ENCODE data around the gene LTN1.

Gene LTN1

DNA sequence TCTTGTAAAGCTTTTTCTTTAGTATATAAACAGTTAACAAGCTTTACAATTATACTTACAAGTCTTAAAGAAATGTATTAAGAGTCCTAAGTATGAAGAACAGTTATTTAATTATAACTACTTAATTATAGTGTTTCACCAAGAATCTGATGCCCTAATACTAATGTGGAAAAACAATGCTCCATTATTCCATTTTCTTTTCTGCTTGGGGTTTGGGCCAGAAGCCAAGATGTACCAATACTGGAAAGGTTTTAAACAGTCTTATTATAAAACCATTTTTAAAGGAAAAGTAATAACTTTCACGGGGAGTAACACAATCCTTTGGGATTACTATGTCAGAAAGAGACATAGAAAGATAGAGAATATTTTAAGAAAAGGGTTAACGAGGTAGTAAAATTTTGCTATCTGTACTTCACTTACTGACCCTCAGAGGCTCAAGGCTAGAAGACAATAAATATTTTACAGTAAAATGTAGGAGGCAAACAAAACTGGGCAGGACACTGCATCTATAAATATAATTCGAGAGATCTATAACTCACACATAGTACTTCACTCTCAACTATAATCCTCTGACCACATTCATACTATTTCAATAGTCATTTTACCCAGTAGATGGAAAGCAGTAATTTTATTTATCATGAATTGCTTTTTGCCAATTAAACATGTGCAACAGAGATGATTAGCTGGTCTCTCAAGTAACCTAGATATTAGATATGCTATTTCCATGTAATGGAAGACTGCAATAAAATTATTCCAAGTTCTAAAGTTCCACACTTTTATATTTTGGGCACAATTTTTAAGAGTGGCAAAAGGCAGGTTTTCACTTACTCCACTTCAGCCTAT is 63.9 kb downstream of the LTN1 start:
- DNase-seq (ENCODE audit: low read depth in 2 of 2), result no peak

DNA sequence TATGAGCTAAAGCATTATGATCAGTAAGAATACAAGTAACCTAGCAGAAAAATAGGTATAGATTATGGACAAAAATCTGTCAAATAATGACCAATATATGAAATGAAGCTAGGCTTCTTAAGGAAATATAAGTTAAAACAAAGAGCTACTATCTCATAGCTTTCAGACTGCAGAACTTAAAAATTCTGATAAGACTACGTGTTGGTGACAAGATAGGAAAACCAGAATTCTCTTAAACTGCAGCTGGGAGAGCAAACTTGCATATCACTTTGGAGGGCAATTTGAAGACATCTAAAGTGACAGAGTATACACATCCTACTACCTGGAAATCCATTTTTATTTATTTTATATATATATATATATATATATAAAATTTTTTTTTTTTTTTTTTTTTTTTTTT is 65.5 kb downstream of the LTN1 start:
- no peak for DNase-seq (ENCODE audit: low read depth in 2 of 2)

GRCh38 chr21:28923439-28923975 is 69.2 kb downstream of the LTN1 start:
- no peak for DNase-seq (ENCODE audit: low read depth in 2 of 2)

DNA sequence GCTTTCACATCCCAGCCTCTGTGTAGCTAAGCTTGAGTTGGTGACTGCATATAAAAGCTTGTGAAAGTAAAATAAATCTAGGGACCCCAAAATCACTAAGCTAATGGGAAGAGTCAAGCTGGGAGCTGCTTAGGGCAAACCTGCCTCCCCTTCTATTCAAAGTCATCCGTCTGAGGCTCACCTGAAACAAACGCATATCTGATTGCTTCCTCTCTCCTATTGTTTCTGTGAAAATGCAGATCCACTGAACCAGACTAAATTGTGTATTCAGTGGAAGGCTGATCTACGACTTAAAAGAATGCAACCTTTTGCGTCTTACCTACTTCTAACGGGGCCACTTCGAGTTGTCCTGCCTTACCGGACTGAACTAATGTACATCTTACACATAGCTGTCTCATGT is 70.3 kb downstream of the LTN1 start:
- DNase-seq (ENCODE audit: low read depth in 2 of 2), result no peak

DNA sequence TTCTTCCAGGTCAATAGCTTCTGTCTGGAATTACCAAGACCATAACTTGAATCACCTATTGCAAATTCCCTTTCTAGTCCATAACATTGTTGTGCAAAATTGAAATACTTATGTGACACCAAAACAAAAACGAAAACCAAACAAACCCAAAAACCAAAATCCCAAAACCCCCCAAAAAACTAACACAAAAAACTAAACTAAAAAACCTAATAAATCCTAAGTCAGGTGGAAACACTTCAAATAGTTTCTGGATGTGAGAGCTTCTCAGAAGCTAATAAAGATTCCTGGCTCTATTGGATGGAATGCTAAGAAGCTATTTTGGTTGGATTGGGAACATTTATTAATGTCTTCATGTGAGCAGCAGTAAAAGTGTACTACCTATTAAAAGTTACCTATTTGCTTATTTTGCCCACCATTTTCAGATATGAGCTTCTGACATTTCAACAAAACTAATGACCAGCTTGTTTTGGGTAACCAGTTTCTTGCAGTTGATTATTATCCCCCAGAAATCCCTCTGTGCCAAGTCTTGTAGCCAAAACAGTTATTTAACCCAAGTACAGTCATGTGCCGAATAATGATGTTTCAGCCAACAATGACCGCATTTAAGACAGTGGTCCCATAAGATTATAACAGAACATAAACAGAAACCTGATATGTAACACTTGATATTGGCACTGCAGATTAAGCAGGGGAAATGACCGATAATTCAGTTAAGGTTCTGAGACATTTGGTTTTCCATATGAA is 76.4 kb downstream of the LTN1 start:
- no peak for DNase-seq (ENCODE audit: low read depth in 2 of 2)

DNA sequence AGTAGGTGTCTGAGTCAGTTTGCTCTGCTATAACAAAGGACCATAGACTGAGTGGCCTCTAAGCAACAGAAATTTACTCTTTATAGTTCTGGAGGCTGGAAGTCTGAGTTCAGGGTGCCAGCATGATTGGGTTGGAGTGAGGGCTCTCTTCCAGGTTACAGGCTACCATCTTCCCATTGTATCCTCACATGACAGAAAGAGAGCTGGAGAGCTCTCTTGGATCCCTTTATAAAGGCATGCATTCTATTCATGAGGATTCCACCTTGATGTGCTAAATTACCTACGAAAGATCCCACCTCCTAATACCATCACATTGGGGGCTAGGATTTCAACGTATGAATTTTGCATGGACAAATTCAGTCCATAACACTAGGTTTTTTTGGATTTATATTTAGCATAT is 79.6 kb downstream of the LTN1 start:
- DNase-seq (ENCODE audit: low read depth in 2 of 2), result no peak

- DNase-seq (ENCODE audit: low read depth in 2 of 2), result no peak
Observed at GRCh38 chr21:28910280-28910887, 82.3 kb downstream of the LTN1 start.

DNA sequence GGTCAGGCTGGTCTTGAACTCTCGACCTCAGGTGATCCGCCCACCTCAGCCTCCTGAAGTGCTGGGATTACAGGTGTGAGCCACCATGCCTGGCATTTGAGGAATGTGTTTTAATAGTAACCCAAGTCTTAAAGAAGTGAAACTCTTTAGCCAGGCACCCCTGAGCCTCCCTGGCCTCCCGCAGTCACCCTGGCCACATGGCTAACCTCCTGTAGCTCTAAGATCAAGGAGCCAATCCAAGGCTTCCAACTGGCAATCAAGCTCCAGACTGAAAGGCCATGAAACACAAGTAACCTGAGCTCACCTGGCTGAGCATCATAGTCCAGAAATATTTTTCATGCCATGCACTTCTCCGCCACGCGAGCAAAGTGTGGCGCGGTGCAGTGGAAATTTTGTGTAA is 84.3 kb downstream of the LTN1 start:
- DNase-seq (ENCODE audit: low read depth in 2 of 2), result no peak

DNA sequence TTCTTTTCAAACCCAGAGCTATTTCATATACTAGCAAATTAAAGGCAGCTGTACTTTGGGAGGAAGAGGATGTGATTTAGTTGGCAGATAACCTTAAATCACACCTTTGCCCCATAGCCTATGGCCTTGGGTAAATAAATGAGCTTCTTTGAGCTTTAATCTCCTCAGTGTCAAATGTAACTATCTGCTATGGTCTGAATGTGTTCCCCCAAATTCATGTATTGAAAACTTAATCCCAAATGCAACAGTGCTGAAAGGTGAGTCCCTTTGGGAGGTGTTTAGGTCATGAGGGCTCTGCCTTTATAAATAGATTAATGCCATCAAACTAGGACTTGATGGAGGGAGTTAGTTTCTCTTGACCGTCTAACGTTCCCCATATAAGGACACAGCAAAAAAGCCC is 85.8 kb downstream of the LTN1 start:
- no peak for DNase-seq (ENCODE audit: low read depth in 2 of 2)

DNA sequence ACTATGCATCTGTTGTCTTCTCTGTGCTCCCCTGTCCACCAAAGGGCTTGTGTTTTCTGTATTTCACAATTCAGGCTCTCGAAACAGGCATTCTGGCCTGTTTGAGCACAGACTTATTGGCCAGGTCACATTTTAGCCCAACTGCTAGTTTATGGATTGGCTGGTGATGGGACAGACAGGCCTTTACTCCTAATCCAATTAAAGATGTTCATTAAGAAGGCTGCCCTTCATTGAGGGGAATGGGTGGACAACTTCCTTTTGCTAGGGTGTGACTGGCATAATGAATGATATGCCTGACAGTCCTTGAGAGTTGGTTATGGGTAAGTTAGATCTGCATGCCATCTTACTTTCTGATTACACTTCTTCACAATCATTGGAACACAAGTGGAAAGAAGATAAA is 86.4 kb downstream of the LTN1 start:
- DNase-seq (ENCODE audit: low read depth in 2 of 2), result no peak

DNA sequence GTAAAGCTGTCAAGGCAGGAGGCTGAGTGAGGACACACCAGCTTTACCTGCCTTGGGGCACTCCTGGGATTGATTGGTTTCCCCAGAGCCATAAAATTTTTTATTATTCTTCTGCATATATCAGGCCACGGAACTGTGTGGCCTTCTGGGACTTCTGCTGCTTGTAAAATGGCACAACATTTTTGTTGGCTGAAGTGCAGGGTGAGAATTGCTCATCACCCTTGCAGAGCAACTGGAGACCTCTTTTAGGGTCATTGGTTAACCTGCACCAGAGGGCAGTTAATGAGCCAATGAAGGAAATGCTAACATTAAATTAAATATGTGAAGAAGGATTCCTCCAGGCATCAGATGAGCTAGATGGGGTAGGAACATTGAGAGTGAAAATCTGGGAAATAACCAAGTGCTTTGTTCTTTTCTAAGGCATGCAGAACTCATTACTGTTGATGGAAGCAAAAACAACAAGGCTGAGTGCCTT is 87.7 kb downstream of the LTN1 start:
- DNase-seq (ENCODE audit: low read depth in 2 of 2), result no peak

DNA sequence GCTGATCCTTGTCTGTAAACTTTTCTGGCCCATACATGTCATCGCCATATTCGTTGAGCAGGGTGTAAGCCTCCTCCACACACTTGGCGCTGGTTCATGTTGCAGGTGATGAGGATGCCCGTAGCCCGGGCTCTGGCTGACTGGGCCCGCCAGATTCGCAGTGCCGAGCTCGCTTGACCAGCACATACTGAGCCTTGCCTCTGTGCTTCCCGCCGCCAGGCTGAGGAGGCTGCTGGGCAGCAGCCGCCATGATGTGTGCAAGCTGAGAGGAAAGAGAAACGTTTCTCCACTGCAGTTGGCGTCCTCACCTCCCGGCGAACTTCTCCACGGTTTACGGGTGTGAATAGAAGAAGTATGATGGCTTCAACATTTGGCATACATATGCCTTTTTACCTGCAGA is 89.2 kb downstream of the LTN1 start:
- DNase-seq (ENCODE audit: low read depth in 2 of 2), result no peak

- no peak for DNase-seq (ENCODE audit: low read depth in 2 of 2)
Observed at GRCh38 chr21:28900481-28900880, 92.2 kb downstream of the LTN1 start.

DNA sequence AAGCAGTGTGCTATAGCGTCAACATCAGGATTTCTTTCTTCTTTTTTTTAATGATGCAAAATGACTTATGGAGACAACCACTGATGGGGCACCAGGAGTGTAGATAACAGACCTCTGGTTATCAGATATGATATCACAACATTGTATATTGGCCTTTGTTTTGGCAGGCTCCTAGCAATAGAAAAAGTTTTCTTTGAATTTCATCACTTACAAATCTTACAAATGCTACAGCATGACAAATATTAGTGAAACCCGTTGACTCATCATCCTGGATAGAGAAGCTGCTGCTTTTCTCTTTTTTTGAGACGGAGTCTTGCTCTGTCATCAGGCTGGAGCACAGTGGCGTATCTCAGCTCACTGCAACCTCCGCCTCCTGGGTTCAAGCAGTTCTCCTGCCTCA is 92.9 kb downstream of the LTN1 start:
- DNase-seq (ENCODE audit: low read depth in 2 of 2), result peak; percentile 21 to 29

GRCh38 chr21:28899220-28899619 is 93.5 kb downstream of the LTN1 start:
- DNase-seq (ENCODE audit: low read depth in 2 of 2), result no peak

DNA sequence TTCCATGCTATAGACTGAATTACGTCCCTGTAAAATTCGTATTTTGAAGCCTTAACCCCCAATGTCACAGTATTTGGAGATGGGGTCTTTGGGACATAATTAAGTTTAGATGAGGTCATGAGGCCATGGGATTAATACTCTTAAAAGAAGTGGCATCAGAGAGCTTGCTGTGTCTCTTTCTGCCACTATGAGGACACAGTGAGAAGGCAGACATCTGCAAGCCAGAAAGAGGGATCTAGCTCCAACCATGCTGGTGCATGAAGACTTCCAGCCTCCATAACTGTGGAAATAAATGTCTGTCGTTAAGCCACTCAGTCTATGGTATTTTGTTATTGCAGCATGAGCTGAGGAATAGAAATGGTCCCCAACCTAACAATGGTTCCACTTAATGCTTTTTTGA is 99.0 kb downstream of the LTN1 start:
- DNase-seq (ENCODE audit: low read depth in 2 of 2), result no peak

DNA sequence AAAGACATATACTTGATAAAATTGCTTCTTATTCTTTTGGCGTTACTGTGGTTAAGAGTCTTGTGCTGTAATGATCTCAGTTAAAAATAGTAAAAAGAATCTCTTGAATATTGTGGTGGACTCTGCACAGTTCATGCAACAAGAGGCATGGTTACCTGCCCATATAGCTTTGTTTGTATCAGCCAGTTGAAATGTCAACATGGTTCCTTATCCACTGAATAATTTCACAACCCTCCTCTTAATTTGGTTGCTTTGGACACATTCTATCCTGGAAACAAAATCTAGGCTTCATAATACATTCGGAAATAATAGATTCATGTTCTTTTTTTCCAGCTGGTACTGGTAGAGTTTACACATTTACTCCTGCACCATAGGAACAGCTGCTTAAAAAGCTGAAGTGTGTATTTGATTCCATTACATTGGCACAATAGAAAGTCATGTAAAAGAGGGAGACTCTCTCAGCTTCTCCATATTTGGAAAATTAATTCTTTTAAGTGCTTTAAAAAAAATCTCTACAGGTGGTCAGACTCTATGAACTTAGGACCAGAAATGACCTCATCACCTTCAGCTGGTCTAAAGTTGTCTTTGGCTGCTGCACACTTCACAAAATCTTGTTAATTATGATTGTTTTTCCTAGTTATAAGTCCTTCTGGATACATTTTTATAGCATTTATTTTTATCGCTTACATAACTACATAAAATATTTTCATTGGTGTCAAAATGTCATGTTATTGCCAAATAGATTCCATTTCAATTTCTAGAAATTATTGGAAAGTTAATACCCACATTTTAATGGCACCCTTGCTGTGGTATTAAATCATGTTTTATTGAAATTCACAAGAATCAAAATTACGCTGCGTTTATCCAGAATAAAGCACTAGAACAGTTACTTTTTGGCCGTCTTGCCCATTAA is 100.2 kb downstream of the LTN1 start:
- DNase-seq (ENCODE audit: low read depth in 2 of 2), result no peak

DNA sequence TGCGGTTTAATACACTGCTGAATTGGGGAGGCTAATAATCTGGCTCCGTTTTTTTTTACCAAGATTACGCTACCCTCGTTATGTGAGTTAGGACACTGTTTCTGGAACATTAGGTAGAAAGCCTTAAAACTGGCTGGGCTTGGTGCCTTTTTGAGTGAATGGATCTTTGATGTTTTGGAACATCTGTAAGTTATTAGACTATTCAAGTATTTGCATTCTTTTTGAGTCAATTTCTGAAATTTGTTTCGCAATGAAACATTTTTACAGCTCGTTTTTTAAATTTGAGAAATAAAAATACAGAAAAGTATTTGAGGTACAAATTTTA is 106.9 kb downstream of the LTN1 start:
- peak; percentile 58 to 76 for DNase-seq (ENCODE audit: low read depth in 2 of 2)

DNA sequence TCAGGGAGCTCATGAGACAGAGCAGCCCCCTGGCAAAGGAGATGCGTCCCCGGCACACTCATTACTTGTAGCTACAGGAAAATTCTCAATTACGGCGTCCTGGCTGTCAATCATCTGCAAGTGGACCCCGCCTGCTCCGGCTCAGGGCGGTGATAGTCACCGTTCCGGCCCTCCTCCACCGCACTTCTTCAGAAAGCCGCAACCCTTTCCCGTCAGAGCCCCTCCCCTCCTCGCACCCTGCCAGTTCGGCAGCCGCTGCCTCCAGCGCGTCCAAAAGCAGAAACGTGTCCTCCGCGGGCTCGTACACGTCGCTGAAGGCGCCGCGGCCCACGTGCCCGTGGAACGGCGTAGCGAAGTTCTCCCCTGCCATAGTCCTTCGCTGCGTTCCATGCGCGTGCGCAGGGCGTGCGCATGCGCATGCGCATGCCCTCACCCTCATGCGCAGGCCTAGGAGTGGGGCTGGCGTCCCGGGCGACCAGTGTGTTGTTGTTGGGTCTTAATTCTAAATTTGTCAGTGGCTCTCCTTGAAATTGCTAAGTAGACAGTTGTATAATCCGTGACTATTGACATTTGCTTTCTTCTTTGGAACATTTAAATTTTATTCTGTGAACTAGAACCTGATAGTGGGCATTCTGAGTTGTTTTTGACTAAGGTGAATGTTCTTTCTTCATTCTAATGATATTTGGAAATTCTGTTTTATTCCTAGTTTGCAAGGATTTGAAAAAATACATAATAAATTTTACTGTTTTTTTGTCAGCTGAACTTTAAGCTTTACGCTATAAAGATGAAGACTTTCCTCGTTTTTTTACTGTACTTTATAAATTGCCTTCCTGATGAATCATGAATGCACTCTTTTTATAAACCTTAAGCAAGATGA is 107.5 kb downstream of the LTN1 start:
- peak; percentile 85 to 88 for DNase-seq (ENCODE audit: low read depth in 2 of 2)

- no peak for DNase-seq (ENCODE audit: low read depth in 2 of 2)
Observed at GRCh38 chr21:28884481-28884880, 108.2 kb downstream of the LTN1 start.

DNA sequence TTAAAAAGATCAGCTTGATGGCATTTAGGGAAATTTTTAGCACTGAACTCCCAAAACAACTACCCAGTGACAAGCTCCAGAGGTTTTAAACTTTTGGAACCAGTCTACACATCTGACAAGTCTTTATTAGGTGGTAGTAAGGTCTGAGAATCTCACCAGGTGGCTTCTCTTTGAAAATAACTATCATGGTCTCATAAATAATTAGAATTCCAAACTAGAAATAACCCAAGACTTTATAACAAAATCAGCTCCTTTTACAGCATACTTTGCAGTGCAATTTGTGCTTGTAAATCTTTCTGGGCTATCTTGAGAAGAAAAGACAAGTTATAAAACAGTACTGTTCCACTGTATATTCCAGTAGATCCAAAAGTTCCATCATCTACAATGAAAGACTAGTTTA is 108.7 kb downstream of the LTN1 start:
- DNase-seq (ENCODE audit: low read depth in 2 of 2), result no peak

Measured in fibroblast of skin of left biceps (primary cell).